Renal pelvis (tissue), 4 donors: ENCODE measurements around the gene SERPINA1. TPM values are rescaled to one million over a fixed set of nuclear protein-coding genes. Genes with fewer than 3 reads are reported as not detected.

Experiments
- DNase-seq: peaks from one replicate; pipeline ENCODE4 v3.0.0-alpha.2; 2013
- polyA plus RNA-seq, 3 donors: library from polyadenylated mRNA; unstranded; fragments of 120-200 nt; gene quantifications; one replicate each; pipeline ENCODE4 v1.2.1, GENCODE V29; 2013; ENCODE audit not compliant: insufficient read length in 3 of 3

The SERPINA1 gene
- polyA plus RNA-seq, 3 donors, result 72.2 to 105 (median 81.3) TPM

- no peak for DNase-seq
Measured at GRCh38 chr14:94403312-94403932, 15.0 kb upstream of the SERPINA1 start.

- no peak for DNase-seq
Measured at GRCh38 chr14:94401083-94401482, 12.7 kb upstream of the SERPINA1 start.

DNA sequence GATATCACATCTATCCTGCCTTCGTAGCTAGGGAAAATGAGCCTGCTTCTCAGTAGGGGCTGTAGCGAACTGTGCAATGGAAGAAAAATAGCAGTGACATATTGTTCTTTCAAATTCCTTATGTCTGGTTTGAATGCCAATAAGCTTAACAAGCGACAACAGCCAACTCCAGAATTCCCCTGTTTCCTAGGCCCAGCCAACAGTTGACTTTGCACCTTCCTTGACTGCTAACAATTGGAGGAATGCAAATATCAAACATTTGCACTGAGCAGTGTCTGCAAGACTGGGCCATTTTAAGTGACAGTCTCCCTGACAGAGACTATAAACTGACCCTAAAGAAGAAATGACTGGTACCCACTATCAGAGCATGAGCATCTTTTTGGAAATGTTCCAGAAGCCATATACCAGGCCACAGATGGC lies 12.0 kb upstream of the SERPINA1 start:
- no peak for DNase-seq

DNA sequence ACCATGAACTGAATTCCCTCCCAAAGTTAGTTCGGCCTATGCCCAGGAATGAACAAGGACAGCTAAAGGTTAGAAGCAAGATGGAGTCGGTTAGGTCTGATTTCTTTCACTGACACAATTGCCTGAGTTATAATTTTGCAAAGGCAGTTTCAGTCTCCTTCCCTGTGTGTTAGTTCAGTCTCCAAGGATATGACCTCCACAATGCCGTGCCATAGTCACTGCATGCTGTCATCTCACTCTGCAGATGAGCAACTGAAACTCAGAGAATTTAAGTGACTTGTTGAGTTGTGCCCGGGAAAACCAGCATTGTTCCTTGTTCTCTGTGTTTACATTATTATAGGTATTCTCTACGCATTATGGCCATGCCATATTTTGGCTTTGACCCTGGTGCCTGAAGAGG lies 10.1 kb upstream of the SERPINA1 start:
- no peak for DNase-seq

- DNase-seq, result no peak
Measured at GRCh38 chr14:94398182-94398479, 9.7 kb upstream of the SERPINA1 start.

DNA sequence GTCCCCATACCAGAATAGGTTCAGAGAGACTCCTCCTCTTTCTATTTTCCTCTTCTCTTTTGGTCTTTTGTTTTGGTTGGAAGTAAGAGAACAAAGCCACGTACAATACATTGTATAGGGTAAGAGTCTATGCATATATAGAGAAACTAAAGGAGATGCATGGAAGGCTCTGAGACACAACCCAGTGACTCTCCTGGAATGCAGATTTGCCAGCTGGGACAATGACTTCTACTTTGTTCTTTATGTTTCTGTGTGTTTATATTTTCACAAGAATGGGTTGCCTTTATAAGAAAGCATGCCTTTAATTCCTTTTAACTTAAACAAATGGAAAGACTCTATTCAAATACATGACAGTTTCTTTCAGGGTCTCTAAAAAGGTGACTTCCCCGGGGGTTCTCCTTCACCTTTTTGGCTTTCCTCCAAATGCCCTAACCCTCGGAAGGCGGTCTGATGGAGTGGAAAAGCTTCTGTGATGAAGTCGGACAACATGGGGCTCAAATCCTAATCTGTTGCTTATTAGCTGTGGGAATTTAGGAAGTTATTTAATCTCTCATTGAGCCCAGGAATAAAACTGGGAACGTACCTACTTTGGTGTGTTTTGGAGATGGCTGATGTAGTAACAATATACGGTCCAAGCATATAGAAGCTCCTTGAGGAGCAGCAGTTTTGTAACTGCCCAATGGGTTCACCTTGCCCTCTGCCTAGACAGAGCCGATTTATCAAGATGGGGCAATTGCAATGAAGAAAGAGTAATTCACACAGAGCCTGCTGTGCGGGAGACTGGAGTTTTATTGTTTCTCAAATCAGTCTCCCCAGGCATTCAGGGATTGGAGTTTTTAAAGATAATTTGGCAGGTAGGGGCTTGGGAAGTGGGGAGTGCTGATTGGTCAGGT lies 9.1 kb upstream of the SERPINA1 start:
- DNase-seq, result no peak

DNA sequence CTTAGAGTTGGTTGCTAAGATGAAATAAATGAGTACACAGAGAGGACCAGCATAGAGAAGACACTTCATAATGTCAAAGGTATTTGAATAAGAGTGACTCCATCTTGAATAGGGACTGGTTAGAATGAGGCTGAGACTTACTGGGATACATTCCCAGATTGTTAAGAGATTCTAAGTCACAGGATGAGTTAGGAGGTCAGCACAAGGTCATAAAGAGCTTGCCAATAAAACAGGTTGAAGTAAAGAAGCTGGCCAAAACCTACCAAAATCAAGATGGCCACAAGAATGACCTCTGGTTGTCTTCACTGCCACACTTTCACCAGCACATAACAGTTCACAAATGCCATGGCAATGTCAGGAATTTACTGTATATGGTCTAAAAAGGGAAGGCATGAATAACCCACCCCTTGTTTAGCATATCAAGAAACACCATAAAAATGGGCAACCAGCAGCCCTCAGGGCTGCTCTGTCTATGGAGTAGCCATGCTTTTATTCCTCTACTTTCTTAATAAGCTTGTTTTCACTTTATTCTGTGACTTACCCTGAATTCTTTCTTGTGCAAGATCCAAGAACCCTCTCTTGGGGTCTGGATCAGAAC lies 8.3 kb upstream of the SERPINA1 start:
- DNase-seq, result no peak

GRCh38 chr14:94395888-94396574 lies 7.6 kb upstream of the SERPINA1 start:
- no peak for DNase-seq

GRCh38 chr14:94395282-94395887 lies 7.0 kb upstream of the SERPINA1 start:
- DNase-seq, result no peak

DNA sequence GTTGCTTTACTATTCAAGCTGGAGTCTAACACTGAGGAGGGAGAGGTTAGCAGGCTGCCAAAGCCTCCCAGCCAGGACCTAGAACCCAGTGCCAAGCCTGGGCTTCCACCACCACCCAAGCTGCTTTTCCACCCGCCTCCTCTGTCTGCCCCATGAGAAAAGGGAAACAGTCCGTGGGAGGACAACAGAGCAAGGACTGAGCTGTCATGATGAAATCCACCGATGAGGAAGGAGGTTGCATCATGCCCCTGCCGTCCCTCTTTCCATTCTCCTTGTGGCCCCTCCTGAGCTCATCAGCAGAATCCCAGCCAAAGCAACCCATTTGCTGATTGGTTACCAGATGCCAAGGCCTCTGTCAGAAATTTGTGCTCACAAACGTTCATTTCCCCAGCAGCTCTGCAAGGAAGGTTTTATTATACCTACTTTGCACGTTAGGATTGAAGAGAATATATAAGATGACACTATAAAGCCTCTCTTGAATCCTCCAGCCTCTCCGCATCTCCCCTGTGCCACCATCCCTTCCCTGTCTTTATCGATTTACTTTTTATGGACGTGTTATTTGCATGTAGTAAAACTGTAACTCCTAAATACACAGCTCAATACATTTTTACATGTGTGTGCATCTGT lies 6.3 kb upstream of the SERPINA1 start:
- no peak for DNase-seq

DNA sequence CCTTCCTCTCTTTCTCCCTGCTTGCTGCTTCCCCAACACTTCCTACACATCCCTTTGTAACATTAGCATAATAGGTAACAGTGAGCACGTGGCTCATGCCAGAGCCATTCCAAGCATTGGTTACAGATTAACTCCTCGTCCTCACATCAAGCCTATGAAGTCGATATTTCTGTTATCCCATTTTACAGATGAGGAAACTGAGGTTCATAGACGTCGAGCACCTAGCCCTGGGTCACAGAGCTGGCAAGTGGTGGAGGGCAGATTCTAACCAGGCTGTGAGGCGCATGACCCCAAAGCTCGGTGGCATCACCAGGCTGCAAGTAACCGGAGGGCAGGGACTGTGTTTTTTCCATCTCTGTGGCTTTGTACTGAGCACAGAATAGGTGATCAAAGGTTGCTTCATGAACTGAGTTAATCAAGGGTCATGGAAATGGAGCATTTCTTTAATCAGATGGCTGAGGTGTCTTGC lies 5.7 kb upstream of the SERPINA1 start:
- no peak for DNase-seq

GRCh38 chr14:94393474-94393873 lies 5.1 kb upstream of the SERPINA1 start:
- DNase-seq, result no peak

- no peak for DNase-seq
Measured at GRCh38 chr14:94392510-94392935, 4.1 kb upstream of the SERPINA1 start.

GRCh38 chr14:94391281-94391975 lies 3.0 kb upstream of the SERPINA1 start:
- DNase-seq, result no peak

DNA sequence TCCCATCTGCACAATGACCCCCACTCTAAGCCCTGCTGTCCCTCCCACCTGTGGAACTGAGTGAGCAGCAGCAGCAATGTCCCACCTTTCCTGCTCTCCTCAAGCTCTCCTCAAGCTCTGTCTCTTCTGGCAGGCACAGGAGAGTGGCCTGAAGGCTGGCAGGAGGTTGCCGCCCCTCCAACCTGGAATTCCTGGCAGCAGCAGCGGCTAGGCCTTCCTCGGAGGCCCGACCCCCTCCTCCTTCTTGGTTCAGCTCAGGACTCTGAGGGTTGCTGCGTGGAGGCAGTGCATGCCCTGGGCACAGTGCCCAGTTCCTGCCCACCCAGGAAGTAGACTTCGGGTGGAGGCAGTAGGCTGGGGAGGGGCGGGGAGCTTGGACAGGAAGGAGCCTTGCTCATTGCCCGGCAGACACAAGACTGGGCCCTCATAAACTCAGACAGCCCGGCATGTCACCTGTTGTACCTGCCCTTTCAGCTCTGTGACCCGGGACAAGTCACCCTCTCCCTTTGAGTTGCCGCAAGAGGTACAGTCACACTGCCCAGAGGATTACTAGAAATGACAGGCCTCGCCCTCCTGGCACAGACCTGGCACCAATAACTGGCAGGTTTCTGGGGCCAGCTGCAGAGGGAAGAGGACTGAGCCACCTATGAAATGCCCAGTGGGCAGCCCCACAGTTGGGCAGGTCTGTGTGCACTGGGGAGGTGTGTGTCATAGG lies 2.1 kb upstream of the SERPINA1 start:
- DNase-seq, result peak; percentile 19

DNA sequence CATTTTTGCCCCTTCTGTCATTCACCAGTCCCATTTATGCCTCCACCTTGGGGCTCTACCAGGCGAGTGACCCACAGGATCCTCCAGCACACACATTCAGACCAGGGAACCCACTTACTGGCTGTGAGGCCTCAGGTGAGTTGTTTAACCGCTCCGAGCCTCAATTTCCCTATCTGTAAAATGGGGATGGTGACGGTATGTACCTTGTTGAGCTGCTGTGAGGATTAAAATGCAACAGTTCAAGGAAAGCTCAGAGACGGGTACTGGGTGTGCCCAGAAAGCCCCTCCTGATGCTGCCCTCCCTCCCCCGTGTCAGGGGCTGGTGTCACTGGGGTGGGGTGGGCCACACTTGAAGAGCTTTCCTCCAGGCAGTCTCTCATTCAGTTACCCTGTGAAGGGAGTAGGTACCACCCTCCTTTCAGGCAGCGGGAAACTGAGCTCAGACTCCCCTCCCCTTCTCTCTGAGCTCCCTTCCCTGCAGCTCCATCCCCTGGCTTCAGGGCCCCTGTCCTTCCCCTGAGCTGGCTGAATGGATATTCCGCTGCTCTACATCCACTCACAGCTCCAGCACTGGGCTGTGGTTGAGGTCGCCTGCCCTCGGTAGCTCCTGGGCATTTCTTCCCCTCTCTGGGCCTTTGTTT lies 1.4 kb upstream of the SERPINA1 start:
- no peak for DNase-seq

- DNase-seq, result no peak
Measured at GRCh38 chr14:94389104-94389469, 685 bp upstream of the SERPINA1 start.

GRCh38 chr14:94388027-94388383 lies 397 bp downstream of the SERPINA1 start:
- DNase-seq, result no peak
